ENCODE data around the gene HMGXB3.
"Not testable (repeated sequence)": the region's sequence is repeated elsewhere in the genome, so short reads cannot be mapped to it uniquely, and the experiment has no call there.

Gene HMGXB3

DNA sequence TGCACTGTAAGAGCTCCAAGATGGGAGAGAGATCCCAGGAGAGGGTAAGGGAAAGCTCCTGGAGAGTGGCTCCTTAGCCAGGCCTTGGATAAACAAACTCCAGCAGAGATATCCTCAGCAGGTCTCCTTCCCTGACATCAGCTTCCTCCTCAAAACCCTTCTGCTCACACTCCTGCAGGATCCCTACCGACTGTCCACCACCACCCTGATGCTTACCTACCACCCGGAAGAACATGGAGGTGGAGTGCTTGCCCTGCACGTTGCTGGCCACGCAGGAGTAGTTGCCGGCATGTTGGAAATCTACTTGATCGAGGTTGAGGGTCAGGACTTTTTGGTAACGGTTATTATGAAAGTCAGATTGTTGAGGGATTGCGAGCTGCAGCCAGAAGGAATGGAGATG, 76.5 kb downstream of the HMGXB3 start:
- WGBS (ENCODE audit: insufficient coverage, insufficient read length), result no CpG with 5 or more reads among the region's 8 CpGs
- H3K9me3 ChIP-seq (ENCODE audit: control insufficient read depth, insufficient read depth, low read length), result no peaks in the 10 kb centered on the region
- DNase-seq (ENCODE audit: low read depth, low spot score), result no peak
- H3K27me3 ChIP-seq (ENCODE audit: control insufficient read depth, insufficient read depth, low read length), result no peaks in the 10 kb centered on the region
- H3K4me3 ChIP-seq (ENCODE audit: low read length), result no peak overlapping the region
- no peak overlapping the region for H3K27ac ChIP-seq (ENCODE audit: low read length)
- peaks cover 3% of the 10 kb centered on the region for H3K4me1 ChIP-seq (ENCODE audit: control insufficient read depth, insufficient read depth, low read length)
- H3K36me3 ChIP-seq (ENCODE audit: control insufficient read depth, insufficient read depth, low read length), result no peaks in the 10 kb centered on the region

DNA sequence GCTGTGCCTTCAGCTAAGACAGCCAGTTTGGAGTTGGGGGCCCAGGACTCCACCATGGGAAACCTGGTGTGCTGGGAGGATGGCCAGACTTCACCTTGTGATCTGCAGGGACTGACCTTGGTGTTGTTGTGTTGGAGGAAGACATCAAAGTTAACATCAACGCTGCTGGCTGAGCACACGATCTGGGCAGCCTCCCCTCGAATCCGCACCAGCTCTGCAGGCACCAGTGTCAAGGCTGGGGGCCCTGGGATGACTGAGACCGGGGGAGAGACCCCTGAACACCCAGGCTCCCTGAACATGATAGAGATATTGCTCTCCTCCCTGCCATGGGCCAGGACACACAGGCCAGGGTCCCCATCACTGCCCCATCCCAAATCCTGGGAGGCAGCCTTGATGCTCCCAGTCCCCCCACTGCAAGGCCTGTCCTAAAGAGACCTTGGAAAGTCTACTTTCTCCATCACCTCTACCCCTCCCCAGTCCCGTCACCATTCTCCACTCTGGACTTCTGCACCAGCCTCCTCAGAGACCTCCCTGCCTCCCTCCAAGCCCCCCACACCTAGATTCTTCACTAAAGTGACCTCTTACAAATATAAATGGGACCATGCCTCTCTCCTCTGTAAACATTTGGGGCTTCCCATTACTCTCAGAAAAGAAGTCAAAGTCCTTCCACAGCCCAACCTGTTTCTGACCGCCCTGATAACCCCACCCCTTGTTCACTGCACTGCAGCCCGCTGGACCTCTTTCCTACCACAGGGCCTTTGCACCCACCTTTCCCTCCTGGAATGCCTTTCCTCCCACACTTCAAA, 77.7 kb downstream of the HMGXB3 start:
- peaks cover 3% of the 10 kb centered on the region for H3K4me1 ChIP-seq (ENCODE audit: control insufficient read depth, insufficient read depth, low read length)
- no peaks in the 10 kb centered on the region for H3K27me3 ChIP-seq (ENCODE audit: control insufficient read depth, insufficient read depth, low read length)
- no peak overlapping the region for H3K4me3 ChIP-seq (ENCODE audit: low read length)
- WGBS (ENCODE audit: insufficient coverage, insufficient read length), result no CpG with 5 or more reads among the region's 8 CpGs
- H3K36me3 ChIP-seq (ENCODE audit: control insufficient read depth, insufficient read depth, low read length), result no peaks in the 10 kb centered on the region
- no peak for DNase-seq (ENCODE audit: low read depth, low spot score)
- no peaks in the 10 kb centered on the region for H3K9me3 ChIP-seq (ENCODE audit: control insufficient read depth, insufficient read depth, low read length)
- H3K27ac ChIP-seq (ENCODE audit: low read length), result no peak overlapping the region

DNA sequence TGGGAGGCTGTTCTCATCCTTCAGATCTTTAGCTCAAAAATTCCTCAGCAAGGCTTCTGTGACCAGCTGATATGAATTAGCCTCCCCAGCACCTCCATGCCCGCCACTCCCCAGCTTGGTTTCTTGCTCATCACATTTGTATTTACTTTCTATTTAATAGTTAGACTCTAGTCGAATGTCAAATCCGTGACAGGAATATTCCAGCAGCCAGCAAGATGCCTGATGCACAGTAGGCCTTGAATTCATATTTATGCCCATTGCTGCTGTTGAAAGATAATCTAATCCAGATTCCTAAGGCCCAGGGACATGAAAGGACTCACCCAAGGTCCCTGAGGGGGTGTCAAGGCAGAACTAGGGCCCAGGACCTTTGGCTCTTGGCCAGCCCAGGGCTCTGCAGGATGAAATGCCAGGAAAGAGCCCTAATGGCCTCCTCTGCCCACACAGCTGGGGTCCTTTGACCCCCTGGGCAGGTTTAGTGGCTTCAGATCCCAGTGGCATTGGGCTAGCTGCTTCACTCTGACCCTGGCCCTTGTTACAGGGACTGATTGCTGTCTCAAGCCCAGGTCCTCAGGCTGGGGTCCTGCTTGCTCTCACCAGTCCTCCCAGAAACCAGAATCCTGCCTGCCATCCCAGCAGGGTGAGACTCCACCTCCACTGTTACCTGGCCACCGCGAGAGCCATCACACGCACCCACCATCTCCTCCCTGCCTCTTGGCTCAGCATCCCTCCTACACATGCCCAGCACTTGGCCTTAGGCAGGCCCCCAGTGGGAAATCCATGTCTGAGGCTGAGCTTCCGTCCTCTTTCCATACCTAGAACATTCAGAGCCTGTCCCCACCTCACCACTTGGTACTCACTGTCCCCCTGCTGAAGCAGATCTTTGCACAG, 78.5 kb downstream of the HMGXB3 start:
- no peaks in the 10 kb centered on the region for H3K27me3 ChIP-seq (ENCODE audit: control insufficient read depth, insufficient read depth, low read length)
- DNase-seq (ENCODE audit: low read depth, low spot score), result no peak
- no peaks in the 10 kb centered on the region for H3K36me3 ChIP-seq (ENCODE audit: control insufficient read depth, insufficient read depth, low read length)
- H3K4me3 ChIP-seq (ENCODE audit: low read length), result no peak overlapping the region
- no peaks in the 10 kb centered on the region for H3K9me3 ChIP-seq (ENCODE audit: control insufficient read depth, insufficient read depth, low read length)
- H3K27ac ChIP-seq (ENCODE audit: low read length), result no peak overlapping the region
- WGBS (ENCODE audit: insufficient coverage, insufficient read length), result no CpG with 5 or more reads among the region's 7 CpGs
- peaks cover 3% of the 10 kb centered on the region for H3K4me1 ChIP-seq (ENCODE audit: control insufficient read depth, insufficient read depth, low read length)

DNA sequence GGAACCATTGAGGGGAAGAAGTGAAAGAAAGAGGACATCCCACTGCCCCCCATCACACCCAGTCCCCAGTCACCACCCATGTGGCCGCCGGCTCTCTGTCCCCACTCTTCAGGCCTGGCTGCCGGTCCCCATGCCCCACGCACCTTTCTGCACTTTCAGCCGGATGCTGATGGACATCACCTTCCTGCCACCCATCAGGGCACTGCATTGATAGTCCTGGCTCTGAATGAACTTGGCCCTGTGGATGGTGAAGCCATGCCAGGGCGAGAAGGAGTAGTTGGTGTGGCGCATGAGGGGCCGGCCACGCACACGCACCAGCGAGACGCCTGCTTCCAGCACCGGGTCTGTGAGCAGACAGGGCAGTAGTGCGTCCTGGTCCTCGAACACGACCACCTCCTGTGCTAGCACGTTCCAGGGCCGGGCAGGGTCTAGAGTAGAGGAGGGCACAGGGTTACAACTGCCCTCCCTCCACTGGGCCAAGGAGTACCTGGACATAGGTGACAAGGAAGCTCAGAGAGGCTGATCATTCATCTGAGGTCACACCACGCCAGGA, 79.4 kb downstream of the HMGXB3 start:
- no peak overlapping the region for H3K27ac ChIP-seq (ENCODE audit: low read length)
- WGBS (ENCODE audit: insufficient coverage, insufficient read length), result no CpG with 5 or more reads among the region's 19 CpGs
- H3K36me3 ChIP-seq (ENCODE audit: control insufficient read depth, insufficient read depth, low read length), result no peaks in the 10 kb centered on the region
- no peak for DNase-seq (ENCODE audit: low read depth, low spot score)
- no peak overlapping the region for H3K4me3 ChIP-seq (ENCODE audit: low read length)
- H3K27me3 ChIP-seq (ENCODE audit: control insufficient read depth, insufficient read depth, low read length), result no peaks in the 10 kb centered on the region
- H3K4me1 ChIP-seq (ENCODE audit: control insufficient read depth, insufficient read depth, low read length), result peaks cover 3% of the 10 kb centered on the region
- no peaks in the 10 kb centered on the region for H3K9me3 ChIP-seq (ENCODE audit: control insufficient read depth, insufficient read depth, low read length)

DNA sequence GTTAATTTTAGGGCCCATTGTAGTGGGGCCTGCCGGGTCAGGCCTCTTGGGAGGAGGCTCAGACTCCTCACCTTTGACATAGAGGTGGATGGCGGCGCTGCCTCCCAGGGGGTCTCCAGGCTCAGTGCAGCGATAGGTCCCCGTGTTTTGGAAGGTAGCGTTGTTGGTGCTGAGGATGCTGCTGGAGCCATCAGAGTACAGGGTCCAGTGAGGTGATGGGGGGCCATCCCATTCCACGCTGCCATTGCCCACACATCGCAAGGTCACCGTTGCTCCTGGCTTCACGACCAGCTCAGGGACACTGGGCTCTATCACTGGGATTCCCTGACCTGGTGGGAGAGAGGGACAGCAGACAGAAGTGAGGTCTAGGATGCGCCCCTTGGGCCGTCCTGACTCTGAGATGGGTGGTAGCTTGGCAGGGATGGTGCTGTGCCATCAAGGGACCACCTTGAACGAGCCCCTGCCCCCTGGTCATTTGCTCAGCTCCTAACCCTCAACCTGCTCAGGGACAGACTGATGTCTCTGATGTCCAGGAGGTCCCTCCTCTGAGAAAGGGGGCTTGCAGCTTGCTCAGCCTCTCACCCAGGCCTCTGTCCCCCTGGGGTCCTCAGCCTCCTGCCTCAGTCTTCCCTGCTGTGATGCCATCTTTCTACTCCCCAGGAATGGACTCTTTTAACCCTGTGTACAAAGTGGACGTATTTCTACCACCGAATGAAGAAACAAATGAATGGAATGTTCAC, 80.3 kb downstream of the HMGXB3 start:
- no peaks in the 10 kb centered on the region for H3K27me3 ChIP-seq (ENCODE audit: control insufficient read depth, insufficient read depth, low read length)
- no peak for DNase-seq (ENCODE audit: low read depth, low spot score)
- H3K4me1 ChIP-seq (ENCODE audit: control insufficient read depth, insufficient read depth, low read length), result peaks cover 3% of the 10 kb centered on the region
- no peak overlapping the region for H3K27ac ChIP-seq (ENCODE audit: low read length)
- no CpG with 5 or more reads among the region's 15 CpGs for WGBS (ENCODE audit: insufficient coverage, insufficient read length)
- H3K9me3 ChIP-seq (ENCODE audit: control insufficient read depth, insufficient read depth, low read length), result no peaks in the 10 kb centered on the region
- H3K36me3 ChIP-seq (ENCODE audit: control insufficient read depth, insufficient read depth, low read length), result no peaks in the 10 kb centered on the region
- no peak overlapping the region for H3K4me3 ChIP-seq (ENCODE audit: low read length)

DNA sequence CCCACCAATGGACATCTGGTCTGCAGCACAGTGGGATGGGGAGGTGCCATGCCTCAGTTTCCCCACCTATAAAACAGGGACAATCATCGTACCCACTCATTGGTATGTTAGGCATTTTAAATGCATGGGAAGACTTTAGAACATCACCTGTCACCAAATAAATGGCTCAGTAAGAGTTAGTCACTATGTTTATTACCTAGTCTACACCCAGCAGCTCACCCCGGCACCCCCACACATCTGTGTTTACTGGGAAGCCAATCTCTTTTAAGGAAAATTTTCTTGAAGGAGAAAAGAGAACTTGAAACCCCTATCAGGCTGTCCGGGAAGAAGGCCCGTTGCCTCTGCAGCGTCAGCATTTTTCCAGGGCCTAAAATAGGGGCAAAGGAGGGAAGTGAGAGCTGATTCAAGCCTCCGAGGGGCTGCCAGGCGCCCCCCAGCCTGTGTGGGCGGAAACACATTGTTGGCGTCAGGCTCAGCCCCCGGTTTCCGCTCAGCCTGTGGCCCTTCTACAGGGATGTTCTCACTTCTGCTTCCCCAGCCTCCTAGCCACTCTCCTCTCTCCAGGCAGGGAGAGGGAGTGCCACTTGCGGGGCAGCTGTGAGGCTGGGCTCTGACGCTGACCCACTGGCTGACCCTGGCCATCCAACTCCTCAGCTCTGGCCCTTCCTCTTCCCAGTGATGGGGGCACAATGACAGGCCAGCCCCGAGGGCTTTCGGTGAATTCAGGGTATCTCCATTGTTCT, 81.2 kb downstream of the HMGXB3 start:
- H3K9me3 ChIP-seq (ENCODE audit: control insufficient read depth, insufficient read depth, low read length), result no peaks in the 10 kb centered on the region
- H3K4me1 ChIP-seq (ENCODE audit: control insufficient read depth, insufficient read depth, low read length), result peaks cover 3% of the 10 kb centered on the region
- no peak overlapping the region for H3K4me3 ChIP-seq (ENCODE audit: low read length)
- no peaks in the 10 kb centered on the region for H3K36me3 ChIP-seq (ENCODE audit: control insufficient read depth, insufficient read depth, low read length)
- H3K27ac ChIP-seq (ENCODE audit: low read length), result no peak overlapping the region
- DNase-seq (ENCODE audit: low read depth, low spot score), result no peak
- H3K27me3 ChIP-seq (ENCODE audit: control insufficient read depth, insufficient read depth, low read length), result no peaks in the 10 kb centered on the region
- WGBS (ENCODE audit: insufficient coverage, insufficient read length), result no CpG with 5 or more reads among the region's 15 CpGs

DNA sequence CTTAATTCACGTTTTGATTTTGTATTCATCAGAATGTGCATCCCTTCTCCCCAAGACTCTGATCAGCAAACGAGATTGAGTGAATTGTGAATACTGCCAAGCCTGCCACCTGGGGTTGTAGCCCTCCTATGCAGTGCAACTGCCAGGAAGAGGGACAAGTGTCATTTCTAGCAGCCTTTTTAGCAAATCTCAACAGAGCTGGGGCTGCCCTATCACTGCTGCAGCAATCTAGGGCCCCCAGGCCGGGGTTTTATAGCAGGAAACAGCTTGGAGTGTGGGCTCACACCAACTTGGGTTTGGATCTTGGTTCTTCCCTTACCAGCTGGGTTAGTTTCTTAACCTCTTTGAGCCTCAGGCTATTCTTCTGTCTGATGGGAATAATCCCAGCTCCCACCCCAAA, 81.8 kb downstream of the HMGXB3 start:
- no peak for DNase-seq (ENCODE audit: low read depth, low spot score)
- no peaks in the 10 kb centered on the region for H3K36me3 ChIP-seq (ENCODE audit: control insufficient read depth, insufficient read depth, low read length)
- no CpG with 5 or more reads among the region's 3 CpGs for WGBS (ENCODE audit: insufficient coverage, insufficient read length)
- no peaks in the 10 kb centered on the region for H3K27me3 ChIP-seq (ENCODE audit: control insufficient read depth, insufficient read depth, low read length)
- no peak overlapping the region for H3K27ac ChIP-seq (ENCODE audit: low read length)
- H3K9me3 ChIP-seq (ENCODE audit: control insufficient read depth, insufficient read depth, low read length), result no peaks in the 10 kb centered on the region
- no peak overlapping the region for H3K4me3 ChIP-seq (ENCODE audit: low read length)
- peaks cover 3% of the 10 kb centered on the region for H3K4me1 ChIP-seq (ENCODE audit: control insufficient read depth, insufficient read depth, low read length)

DNA sequence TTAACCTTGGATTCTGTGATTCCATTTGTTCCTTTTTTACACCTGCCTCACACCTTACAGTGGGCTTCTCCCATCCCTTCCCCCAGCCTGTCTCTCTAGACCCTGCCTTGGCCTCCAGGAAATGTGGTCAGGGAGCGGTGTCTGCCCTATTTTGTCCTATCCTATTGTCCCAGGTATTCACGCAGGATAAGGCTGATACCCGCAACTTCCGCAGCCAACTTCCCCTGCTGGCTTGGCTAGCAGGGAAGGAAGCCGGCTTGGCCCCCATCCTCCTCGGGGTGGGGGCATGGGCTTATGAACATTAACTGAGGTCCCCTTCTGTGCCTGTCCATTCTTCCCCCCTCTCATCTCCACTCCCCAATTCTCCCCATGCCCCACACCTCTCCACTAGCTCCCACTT, 82.3 kb downstream of the HMGXB3 start:
- H3K36me3 ChIP-seq (ENCODE audit: control insufficient read depth, insufficient read depth, low read length), result no peaks in the 10 kb centered on the region
- no peaks in the 10 kb centered on the region for H3K9me3 ChIP-seq (ENCODE audit: control insufficient read depth, insufficient read depth, low read length)
- no peak overlapping the region for H3K27ac ChIP-seq (ENCODE audit: low read length)
- H3K4me1 ChIP-seq (ENCODE audit: control insufficient read depth, insufficient read depth, low read length), result peaks cover 3% of the 10 kb centered on the region
- DNase-seq (ENCODE audit: low read depth, low spot score), result no peak
- H3K4me3 ChIP-seq (ENCODE audit: low read length), result no peak overlapping the region
- WGBS (ENCODE audit: insufficient coverage, insufficient read length), result no CpG with 5 or more reads among the region's 6 CpGs
- no peaks in the 10 kb centered on the region for H3K27me3 ChIP-seq (ENCODE audit: control insufficient read depth, insufficient read depth, low read length)

DNA sequence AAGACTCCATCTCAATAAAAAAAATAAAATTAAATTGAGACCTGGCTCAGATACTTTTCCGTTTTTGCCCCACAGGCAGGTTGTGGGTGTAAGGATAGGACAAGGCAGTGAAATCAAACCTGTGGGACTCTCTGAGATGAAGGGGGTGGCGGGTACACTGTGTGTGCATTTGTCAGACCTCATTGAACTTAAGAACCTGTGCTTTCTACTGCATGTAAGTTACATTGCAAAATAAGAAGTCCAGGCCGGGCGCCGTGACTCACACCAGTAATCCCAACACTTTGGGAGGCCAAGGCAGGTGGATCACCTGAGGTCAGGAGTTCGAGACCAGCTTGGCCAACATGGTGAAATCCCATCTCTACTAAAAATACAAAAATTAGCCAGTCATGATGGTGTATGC, 84.2 kb downstream of the HMGXB3 start:
- WGBS (ENCODE audit: insufficient coverage, insufficient read length), result no CpG with 5 or more reads among the region's 6 CpGs
- not testable (repeated sequence) for H3K27ac ChIP-seq (ENCODE audit: low read length); H3K36me3 ChIP-seq (ENCODE audit: control insufficient read depth, insufficient read depth, low read length); DNase-seq (ENCODE audit: low read depth, low spot score); H3K4me1 ChIP-seq (ENCODE audit: control insufficient read depth, insufficient read depth, low read length); H3K4me3 ChIP-seq (ENCODE audit: low read length); H3K27me3 ChIP-seq (ENCODE audit: control insufficient read depth, insufficient read depth, low read length); H3K9me3 ChIP-seq (ENCODE audit: control insufficient read depth, insufficient read depth, low read length)

Data from iPS DF 6.9 (cell line).